Endothelial cell (in vitro differentiated cells): Measurements from ENCODE around the gene SLC1A7. TPM values are rescaled to one million over a fixed set of nuclear protein-coding genes. Genes with fewer than 3 reads are reported as not detected.
A peak's percentile ranks its signal among the peaks of the same experiment; 100 is the strongest.

Experiments
- DNase-seq: peaks from one replicate; pipeline ENCODE4 v3.0.0; 2021; ENCODE audit warnings: low spot score
- H3K27ac Mint-ChIP-seq: one replicate; pipeline ENCODE4 v1.8.0; 2021; ENCODE audit warnings: mixed read lengths, inconsistent platforms; ENCODE audit not compliant: unreplicated experiment
- H3K27me3 Mint-ChIP-seq: one replicate; pipeline ENCODE4 v1.8.0; 2021; ENCODE audit warnings: mild to moderate bottlenecking, moderate library complexity, mixed read lengths, inconsistent platforms; ENCODE audit not compliant: unreplicated experiment
- H3K36me3 Mint-ChIP-seq: one replicate; pipeline ENCODE4 v1.8.0; 2021; ENCODE audit warnings: mild to moderate bottlenecking, low read depth, mixed read lengths, inconsistent platforms; ENCODE audit not compliant: unreplicated experiment
- H3K4me1 Mint-ChIP-seq: one replicate; pipeline ENCODE4 v1.8.0; 2021; ENCODE audit warnings: mild to moderate bottlenecking, mixed read lengths, inconsistent platforms; ENCODE audit not compliant: unreplicated experiment
- H3K4me3 Mint-ChIP-seq: one replicate; pipeline ENCODE4 v1.8.0; 2021; ENCODE audit warnings: mild to moderate bottlenecking, mixed read lengths, inconsistent platforms; ENCODE audit not compliant: unreplicated experiment
- H3K9me3 Mint-ChIP-seq: one replicate; pipeline ENCODE4 v1.8.0; 2021; ENCODE audit warnings: mixed read lengths, inconsistent platforms; ENCODE audit not compliant: unreplicated experiment
- CTCF ChIP-seq: fragments of 200-600 bp; sonication (generic); IDR thresholded peaks from one replicate; pipeline ENCODE4 v1.5.0; 2021; ENCODE audit warnings: antibody characterized with exemption; ENCODE audit not compliant: unreplicated experiment
- total RNA-seq: library from RNA; stranded (reverse); fragmentation: NEBNext Ultra II Directional; extraction: Animal tissue kit (Norgen Biotek cat#: 25700); gene quantifications from one replicate; pipeline ENCODE4 v1.2.1, GENCODE V29; 2021; ENCODE audit not compliant: unreplicated experiment

The SLC1A7 gene
- total RNA-seq, 1 donor from 2014 or later, result not detected

GRCh38 chr1:53135735-53136114, 6.7 kb downstream of the SLC1A7 start:
- Mint-ChIP-seq H3K9me3 (peaks cover 5% of the 10 kb centered on the region), H3K4me3 (no peak overlapping the region), H3K27ac (no peak overlapping the region), H3K36me3 (no peaks in the 10 kb centered on the region), H3K27me3 (no peaks in the 10 kb centered on the region), H3K4me1 (peaks cover 6% of the 10 kb centered on the region)
- no peak for TF ChIP-seq CTCF
- no peak for DNase-seq

- no peak for TF ChIP-seq CTCF
- no peak for DNase-seq
- Mint-ChIP-seq H3K36me3 (no peaks in the 10 kb centered on the region), H3K9me3 (peaks cover 5% of the 10 kb centered on the region), H3K4me3 (no peak overlapping the region), H3K27ac (no peak overlapping the region), H3K4me1 (peaks cover 2% of the 10 kb centered on the region), H3K27me3 (peaks cover under 1% of the 10 kb centered on the region)
Measured at GRCh38 chr1:53134961-53135734, 7.3 kb downstream of the SLC1A7 start.

- TF ChIP-seq CTCF, result no peak
- no peak for DNase-seq
- Mint-ChIP-seq H3K27ac (no peak overlapping the region), H3K4me1 (no peaks in the 10 kb centered on the region), H3K9me3 (peaks cover 5% of the 10 kb centered on the region), H3K36me3 (no peaks in the 10 kb centered on the region), H3K27me3 (peaks cover 6% of the 10 kb centered on the region), H3K4me3 (no peak overlapping the region)
Measured at GRCh38 chr1:53134042-53134485, 8.4 kb downstream of the SLC1A7 start.

- peaks cover 5% of the 10 kb centered on the region for H3K9me3 Mint-ChIP-seq
- H3K4me3 Mint-ChIP-seq, result no peak overlapping the region
- H3K27ac Mint-ChIP-seq, result no peak overlapping the region
- H3K27me3 Mint-ChIP-seq, result peaks cover 6% of the 10 kb centered on the region
- no peak for TF ChIP-seq CTCF
- no peaks in the 10 kb centered on the region for H3K4me1 Mint-ChIP-seq
- DNase-seq, result no peak
- no peaks in the 10 kb centered on the region for H3K36me3 Mint-ChIP-seq
Measured at GRCh38 chr1:53133261-53134041, 9.0 kb downstream of the SLC1A7 start.

GRCh38 chr1:53132176-53132575, 10.3 kb downstream of the SLC1A7 start:
- no peak overlapping the region for H3K27ac Mint-ChIP-seq
- no peaks in the 10 kb centered on the region for H3K4me1 Mint-ChIP-seq
- H3K36me3 Mint-ChIP-seq, result no peaks in the 10 kb centered on the region
- H3K9me3 Mint-ChIP-seq, result no peaks in the 10 kb centered on the region
- H3K27me3 Mint-ChIP-seq, result peaks cover 6% of the 10 kb centered on the region
- TF ChIP-seq CTCF, result no peak
- no peak for DNase-seq
- H3K4me3 Mint-ChIP-seq, result peak overlapping the region; percentile 21
